Sigmoid colon (tissue), 3 donors: ENCODE results near the gene SLC9A9.

Source experiments
- POLR2A ChIP-seq, 2 donors: fragments of 450-650 bp; IDR thresholded peaks; one replicate each; pipeline ENCODE4 v1.6.1; 2016; ENCODE audit warnings: antibody characterized with exemption in 2 of 2, mild to moderate bottlenecking in 2 of 2, moderate library complexity in 2 of 2
- TF ChIP-seq, protein P1 (sequence below), 4 experiments: fragments of 450-650 bp in 3 of 4; fragments of 200-600 bp in 1 of 4; IDR thresholded peaks; one replicate each; pipeline ENCODE4 v1.5.1; 2016 to 2019; ENCODE audit warnings: antibody characterized with exemption in 4 of 4, mild to moderate bottlenecking in 3 of 4, moderate library complexity in 2 of 4

DNA sequence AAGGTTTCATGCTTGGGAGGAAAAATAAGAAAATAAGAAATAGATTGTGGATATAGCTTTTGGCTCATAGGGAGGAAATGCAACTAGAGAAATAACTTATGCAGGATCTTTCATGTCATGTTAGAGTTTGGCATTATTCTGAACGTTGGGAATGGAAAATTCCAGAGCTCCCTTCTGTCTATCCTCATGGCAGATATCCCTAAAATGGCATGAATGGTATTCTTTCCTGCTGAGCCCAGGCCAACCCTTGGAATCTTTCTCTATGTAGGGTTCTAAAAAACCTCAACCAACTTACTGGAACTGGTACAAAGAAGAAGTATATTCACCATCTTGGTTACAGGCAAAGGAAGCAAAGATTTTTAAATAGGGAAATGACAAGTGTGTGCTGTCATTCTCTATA, 516.2 kb downstream of the SLC9A9 start:
- TF ChIP-seq POLR2A (IDR thresholded peaks at IDR 0.05), result no peak
- TF ChIP-seq, protein P1, sequence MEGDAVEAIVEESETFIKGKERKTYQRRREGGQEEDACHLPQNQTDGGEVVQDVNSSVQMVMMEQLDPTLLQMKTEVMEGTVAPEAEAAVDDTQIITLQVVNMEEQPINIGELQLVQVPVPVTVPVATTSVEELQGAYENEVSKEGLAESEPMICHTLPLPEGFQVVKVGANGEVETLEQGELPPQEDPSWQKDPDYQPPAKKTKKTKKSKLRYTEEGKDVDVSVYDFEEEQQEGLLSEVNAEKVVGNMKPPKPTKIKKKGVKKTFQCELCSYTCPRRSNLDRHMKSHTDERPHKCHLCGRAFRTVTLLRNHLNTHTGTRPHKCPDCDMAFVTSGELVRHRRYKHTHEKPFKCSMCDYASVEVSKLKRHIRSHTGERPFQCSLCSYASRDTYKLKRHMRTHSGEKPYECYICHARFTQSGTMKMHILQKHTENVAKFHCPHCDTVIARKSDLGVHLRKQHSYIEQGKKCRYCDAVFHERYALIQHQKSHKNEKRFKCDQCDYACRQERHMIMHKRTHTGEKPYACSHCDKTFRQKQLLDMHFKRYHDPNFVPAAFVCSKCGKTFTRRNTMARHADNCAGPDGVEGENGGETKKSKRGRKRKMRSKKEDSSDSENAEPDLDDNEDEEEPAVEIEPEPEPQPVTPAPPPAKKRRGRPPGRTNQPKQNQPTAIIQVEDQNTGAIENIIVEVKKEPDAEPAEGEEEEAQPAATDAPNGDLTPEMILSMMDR (IDR thresholded peaks at IDR 0.05), result no peak
